Fibroblast of gingiva (primary cell): ENCODE measurements around the gene DNAJB5.
"Not testable (repeated sequence)": the region's sequence is repeated elsewhere in the genome, so short reads cannot be mapped to it uniquely, and the experiment has no call there.

Experiments used
- DNase-seq: peaks from one replicate; pipeline ENCODE4 v3.0.0-alpha.2; 2011; ENCODE audit warnings: low read depth

Gene DNAJB5

DNA sequence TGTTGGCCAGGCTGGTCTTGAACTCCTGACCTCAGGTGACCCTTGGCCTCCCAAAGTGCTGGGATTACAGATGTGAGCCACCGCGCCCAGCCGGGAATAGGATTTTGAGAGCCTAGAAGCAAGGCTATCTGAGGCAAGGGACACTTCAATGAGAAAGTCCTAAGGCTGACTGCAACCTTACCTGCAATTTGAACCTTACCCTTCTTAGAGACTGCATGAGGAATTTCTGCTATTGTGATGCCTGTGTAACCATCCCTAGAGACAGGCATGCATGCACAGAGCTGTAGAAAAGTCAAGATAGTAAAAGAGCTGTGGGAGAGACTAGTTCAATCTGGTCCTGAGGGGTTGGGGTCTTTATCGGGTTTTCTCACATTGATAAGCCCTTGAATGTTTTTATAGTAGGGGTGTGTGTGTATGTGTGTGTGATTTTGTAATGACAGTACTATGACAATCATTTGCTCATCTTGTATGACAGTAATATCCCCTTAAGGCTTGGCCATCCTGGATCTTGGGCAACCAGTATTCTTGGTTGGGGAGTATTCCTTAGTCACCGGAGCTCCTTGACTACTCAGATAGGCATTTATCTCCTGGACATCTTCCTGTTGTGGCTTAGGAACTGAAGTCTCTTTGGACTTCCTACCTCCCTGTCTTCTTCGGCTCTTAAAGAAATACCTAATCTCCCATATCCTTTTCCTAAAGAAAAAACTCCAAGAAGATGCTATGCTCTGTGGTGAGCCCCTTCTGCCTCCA lies 11.2 kb downstream of the DNAJB5 start:
- peak; percentile 65 for DNase-seq

- no peak for DNase-seq
These were observed 11.7 kb downstream of the DNAJB5 start for GRCh38 chr9:35001285-35001677.

- DNase-seq, result no peak
These were observed 12.4 kb downstream of the DNAJB5 start for GRCh38 chr9:35001803-35002502.

GRCh38 chr9:35002623-35003022 lies 13.1 kb downstream of the DNAJB5 start:
- no peak for DNase-seq

DNA sequence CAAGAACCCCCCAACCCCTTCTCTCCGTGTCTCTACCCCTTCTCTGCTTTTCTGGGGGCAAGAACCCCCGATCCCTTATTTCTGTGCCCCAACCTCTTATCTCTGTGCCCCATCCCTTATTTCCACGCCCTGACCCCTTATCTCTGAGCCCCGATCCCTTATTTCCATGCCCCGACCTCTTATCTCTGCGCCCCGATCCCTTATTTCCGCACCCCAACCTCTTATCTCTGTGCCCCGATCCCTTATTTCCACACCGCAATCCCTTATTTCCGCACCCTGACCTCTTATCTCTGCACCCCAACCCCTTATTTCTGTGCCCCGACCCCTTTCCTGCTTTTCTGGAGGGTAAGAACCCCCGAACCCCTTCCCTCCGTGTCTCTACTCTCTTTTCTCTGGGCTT lies 14.8 kb downstream of the DNAJB5 start:
- not testable (repeated sequence) for DNase-seq

DNA sequence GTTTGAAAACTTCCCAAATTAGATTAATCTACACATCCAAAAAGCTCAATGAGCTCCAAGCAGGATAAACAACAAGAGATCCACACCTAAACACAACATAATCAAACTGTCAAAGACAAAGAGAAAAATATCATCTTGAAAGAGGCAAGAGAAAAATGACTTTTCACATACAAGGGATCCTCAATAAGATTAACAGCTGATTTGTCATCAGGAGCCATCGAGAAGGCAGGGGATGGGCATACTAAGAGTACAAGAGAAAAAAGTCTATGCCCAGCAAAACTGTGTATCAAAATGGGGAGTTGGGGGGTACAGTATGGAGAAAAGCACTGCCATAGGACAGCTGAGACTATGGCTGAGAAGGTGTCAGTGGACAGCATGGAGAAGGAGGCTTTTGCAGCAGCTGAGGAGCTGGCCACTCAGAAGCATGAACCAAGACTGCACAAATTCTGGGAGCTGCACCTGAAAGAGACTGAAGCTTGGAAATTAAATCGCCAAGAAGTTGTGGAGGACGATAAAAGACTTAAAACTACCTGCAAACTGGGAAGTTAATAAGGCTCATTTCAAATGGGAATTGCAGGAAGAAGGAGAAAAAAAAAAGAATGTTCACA lies 20.9 kb downstream of the DNAJB5 start:
- DNase-seq, result no peak

DNA sequence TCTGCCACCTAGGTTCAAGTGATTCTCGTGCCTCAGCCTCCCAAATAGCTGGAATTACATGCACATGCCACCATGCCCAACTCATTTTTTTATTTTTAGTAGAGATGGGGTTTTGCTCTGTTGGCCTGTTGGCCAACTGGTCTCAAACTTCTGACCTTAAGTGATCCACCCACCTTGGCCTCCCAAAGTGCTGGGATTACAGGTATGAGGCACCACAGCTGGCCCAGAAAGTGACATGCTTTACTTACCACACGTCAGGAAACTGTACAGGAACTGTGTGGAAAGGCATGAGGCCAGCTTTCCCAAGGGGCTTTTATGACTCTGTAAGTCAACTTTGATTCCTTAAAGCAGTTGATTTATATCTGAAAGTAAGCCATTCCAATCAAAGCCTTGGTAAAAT lies 25.0 kb downstream of the DNAJB5 start:
- DNase-seq, result no peak

- DNase-seq, result not testable (repeated sequence)
These were observed 33.9 kb downstream of the DNAJB5 start for GRCh38 chr9:35023443-35023842.

- DNase-seq, result no peak
These were observed 37.1 kb downstream of the DNAJB5 start for GRCh38 chr9:35026671-35027070.

- no peak for DNase-seq
These were observed 37.8 kb downstream of the DNAJB5 start for GRCh38 chr9:35027374-35027773.

- no peak for DNase-seq
These were observed 38.3 kb downstream of the DNAJB5 start for GRCh38 chr9:35027860-35028259.

DNA sequence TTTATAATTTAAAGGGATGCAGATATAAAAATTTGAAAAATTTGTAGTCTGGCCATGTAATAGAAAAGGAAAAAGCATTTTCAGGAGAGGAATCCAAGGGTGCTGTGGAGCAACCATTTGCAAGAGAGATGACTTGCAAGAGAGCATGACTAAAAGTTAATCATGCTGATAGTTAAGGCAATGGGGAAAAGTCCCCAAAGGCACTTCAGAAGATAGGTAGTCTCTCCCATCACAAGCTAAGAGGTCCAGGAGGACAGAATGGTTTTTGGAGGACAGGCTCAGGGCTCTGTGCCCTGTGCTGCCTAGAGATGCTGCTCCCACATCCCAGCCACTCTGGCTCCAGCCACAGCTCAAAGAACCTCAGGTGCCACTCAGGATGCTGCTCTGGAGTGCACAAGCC lies 38.8 kb downstream of the DNAJB5 start:
- DNase-seq, result no peak

DNA sequence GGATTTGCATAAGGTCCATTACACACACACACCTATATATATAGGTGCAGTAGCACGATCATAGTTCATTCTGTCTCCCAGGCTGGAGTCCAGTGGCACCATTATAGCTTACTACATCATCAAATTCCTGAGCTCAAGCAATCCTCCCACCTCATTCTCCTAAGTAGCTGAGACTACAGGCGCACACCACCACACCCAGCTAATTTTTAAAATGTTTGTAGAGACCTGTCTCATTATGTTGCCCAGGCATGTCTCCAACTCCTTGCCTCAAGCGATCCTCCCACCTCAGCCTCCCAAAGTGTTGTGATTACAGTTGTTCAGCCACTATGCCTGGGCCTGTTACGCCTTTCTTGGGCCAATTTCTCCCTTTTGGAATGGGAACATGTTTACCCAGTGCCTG lies 39.7 kb downstream of the DNAJB5 start:
- DNase-seq, result no peak

DNA sequence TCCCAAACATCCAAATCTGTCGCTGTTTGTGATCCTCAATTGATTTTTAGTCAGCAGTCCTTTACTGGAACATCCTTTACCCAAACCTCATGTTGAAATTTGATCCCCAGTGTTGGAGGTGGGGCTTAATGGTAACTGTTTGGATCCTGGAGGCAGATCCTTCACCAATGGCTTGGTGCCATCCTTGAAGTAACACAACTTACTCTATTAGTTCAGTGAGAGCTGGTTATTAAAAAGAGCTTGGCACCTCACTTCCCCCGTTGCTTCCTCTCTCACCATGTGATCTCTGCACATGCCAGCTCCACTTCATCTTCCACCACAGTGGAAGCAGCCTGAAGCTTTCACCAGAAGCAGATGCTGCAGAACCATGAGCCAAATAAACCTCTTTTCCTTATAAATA lies 40.3 kb downstream of the DNAJB5 start:
- DNase-seq, result peak; percentile 11

DNA sequence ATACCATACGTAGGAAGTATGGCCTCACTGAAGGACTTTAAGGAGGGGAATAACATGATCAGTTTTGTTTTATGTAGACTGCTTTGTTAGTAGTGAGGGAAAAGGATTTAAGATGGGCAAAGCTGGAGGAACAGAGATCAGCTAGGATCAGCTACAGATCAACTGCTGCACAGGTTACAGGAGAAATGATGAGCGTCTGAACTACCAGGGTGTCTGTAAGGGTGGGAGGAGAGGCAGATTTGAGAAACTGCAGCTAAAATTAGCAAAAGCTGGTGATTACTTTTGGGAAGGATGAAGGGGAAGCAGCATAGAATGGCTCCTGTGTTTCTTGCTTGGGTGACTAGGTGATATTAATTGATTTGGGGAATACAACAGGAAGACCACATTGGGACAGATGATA lies 43.6 kb downstream of the DNAJB5 start:
- DNase-seq, result no peak

DNA sequence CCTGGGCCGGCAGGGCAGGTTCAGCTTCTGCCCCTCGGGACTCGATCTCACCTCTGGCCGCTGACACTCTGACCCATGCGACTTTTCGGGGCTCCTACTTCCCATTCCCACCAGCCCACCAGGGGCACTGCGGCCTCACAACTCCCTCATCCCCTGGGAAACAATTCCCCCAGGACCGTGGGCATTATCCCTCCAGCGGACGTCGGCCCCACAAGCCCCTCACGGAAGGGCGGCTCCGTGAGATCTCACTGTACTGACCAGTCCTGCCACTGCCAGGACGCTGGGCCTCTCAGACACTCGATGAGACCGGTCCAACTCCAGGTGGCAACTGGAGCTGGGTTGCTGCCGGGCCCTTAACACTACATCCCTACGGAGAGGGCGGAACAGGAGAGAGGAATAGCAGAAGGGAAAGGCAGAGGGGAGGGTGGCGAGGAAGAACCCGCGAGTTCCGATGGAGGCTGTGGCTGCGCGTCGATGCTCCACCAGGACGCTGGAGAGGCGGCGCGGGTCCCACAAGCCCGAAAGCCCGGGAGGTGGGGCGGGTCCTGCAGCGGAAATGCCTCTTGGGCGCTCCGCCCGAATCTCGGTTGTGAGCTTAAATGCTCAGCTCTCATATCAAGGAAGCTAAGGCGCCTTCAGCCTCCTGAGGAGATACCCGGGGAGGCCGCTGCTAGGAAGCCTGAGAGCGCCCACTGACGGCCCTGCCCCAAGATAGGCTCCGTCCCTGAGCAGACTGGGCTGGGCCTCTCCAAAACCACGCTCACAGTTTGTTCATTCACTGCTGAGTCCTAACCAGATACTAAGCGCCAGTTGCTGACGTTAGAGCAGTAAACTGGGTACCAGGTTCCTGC lies 46.5 kb downstream of the DNAJB5 start:
- DNase-seq, result peak; percentile 50

DNA sequence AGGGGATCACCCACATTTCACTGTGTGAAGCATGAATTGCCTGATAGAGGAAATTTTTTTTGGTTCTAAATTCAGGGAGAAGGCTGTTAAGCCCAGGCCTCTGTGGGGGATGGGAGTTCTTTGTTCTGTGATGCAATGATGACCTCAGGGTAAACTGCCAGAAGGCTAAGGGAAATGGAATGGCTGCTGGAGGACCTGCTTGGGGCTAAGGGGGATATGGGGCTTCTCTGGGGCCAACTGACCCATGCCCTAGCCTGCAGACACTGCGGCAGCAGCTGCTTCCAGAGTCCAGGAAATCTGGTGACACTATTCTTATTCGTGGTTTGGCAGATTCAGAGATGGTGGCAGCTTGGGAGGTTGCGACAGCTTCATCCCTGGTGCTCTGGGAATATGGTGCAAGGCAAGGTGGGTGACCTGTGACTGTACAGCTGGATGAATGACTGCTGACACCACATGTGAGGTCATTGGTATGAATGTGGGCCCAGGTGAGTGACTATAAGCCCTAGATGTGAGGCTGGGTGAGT lies 52.6 kb downstream of the DNAJB5 start:
- peak; percentile 47 for DNase-seq

- DNase-seq, result no peak
These were observed 53.5 kb downstream of the DNAJB5 start for GRCh38 chr9:35042891-35043545.

GRCh38 chr9:35044071-35044470 lies 54.5 kb downstream of the DNAJB5 start:
- no peak for DNase-seq
